Hippocampal formation (tissue), 2 donors: Measurements from ENCODE around the gene NRP1.
A peak's percentile ranks its signal among the peaks of the same experiment; 100 is the strongest.

Experiments used
- DNase-seq, 2 donors: peaks; one replicate each; lab custom pipeline; 2025; lab: John Stamatoyannopoulos, UW

Gene NRP1

DNA sequence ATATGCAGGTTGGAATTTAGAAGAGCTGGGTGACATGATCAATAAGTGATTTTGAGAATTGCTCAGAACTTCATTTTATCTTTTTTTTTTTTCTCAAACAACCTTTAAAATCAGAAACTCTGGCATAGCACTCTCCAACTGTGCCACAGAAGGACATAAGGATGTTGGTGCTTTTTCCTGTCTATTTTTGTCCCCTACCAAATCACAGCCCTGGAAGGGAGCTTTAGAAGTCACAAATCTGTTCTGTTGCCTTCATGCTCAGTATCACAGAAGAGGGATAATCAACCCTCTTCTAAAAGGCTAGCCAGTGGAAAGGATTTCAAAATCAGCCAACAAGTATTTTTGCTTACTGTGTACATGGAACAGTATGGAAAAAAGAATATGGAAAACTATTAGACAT, 14.8 kb upstream of the NRP1 start:
- DNase-seq, result no peak

DNA sequence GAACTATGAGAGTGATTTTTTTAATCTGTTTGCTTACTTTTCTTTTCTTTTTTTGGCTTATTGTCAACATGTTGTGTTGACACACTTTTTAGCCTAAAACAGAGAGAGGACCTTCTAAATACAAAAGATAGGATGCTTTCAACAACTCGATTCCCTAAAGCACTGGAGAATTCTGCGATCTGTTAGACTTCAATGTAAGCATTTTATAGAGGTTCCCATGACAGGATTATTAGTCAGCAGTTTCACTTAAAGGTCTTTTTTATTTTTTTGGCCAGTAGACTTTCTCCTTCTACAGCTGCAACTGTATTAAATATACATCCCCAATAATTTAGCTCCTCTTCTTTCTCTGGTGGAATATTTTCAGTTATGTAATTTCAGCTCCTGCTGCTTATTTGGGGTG, 12.7 kb upstream of the NRP1 start:
- DNase-seq, result no peak

DNA sequence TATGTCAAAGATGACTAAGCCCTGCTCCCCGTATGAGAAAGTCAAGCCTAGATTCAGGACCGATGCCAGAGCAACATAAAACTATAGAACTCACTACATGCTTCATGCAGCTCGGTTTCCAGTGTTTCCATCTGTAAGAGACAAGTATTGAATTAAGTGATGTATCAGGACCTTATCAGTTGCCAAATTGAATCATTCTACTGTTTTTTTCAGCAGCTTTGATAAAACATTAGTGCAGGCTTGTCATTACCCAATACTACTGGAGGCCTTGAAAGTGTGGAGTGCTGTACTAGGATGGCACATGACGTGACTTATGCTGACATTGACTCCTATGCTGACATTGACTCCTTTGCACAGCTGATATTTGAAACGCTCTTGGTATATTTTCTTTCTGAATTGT, 10.8 kb upstream of the NRP1 start:
- no peak for DNase-seq

DNA sequence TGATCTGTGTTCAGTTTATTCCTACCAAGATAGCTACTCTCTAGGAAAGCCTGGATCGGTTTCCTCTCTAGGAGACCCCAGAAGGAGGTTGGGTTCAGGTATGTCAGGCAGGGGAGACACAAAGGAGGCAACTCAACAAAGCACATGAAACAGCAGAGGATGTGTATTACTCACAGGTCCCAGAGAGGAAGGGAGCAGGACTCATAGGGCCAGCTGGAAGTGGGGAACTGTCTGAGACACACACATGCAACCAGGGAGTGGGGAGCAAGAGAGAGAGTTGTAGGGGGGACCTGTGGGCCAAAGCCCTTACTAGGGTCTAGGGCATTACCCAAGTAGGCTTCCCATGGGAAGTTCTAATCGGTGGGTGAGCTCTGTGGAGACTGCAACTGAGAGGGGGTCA, 10.2 kb upstream of the NRP1 start:
- DNase-seq, result no peak

DNA sequence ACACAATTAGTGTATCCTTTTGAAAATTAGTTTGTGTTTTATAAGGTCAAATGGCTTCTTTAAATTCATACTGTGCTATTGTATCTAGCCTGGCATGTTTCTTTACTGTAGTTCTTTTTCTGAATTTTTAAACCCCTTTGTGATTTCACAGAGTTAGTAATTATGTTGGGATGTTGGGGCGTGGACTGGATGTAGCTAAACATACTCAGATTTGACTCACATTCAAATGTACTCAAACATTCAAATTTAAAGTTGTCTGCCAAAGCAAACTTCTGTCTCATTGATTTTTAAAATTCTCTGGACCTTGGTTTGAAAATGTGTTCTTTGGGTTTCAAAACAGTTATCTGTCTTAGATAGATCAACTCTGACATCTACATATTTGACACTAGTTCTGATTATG, 7.2 kb upstream of the NRP1 start:
- no peak for DNase-seq

DNA sequence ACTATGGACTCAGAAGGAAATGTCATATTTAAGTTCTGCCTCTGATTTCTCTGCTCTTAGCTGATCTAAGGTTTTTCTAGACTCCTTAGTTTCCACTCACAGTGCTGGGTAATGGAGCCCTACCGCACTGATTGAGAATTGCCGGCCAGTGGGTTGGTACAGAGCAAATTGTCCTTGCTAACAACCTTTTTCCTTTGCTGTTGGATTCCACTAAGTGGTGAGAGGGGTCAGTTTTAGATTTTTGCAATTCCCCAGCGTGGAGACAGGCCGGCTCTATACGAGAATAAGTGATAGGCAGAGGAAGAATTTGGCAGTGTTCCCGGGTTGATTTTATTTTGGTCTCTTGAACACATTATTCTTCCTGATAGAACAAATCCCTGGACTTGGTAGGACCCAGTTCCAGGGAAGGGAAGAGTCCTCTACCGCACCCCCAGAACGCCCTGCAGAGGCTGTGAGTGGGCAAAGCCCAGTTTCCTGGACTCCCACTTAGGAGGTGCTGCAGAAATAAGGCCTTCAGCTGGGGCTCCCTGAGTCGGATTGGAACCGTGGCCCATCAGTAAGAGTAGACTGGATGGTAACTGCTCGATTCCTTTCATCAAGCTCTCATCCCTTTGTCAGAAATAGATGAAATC, 3.0 kb upstream of the NRP1 start:
- DNase-seq, result no peak

DNA sequence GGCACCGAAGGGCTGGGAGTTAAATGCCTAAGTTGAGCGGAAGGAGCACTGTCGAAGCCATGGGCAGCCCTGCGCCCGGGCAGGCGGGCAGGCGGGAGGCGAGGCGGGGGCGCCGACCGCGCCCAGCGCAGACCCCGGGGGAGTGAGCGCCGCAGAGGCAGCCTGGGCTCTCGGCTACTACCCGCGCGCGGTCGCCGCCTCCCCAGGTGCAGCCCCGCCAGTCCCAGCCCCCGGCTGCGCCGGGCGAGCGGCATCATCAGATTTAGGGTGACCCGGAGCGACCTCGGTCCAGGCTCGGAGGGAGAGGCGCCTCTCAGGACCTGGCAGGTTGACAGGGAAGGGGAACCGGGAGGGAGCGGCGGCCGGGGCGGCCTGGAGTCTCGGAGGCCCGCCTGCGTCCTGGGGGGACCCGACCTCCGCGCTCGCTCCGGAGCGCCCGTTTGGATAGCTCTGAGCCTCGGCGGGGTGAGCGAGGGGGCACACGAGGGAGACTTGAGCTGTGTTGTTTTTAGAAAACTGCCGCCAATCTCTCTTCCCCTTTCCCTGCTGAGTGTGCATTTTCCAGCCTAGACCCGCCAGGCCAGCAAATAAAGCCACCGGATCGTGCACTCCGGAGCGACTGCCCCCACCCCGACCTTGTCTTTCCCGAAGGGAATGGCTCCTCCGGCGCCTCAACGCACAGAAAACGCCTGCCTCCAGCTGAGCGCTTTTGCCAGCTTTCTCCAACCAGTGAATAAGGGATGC, 2.3 kb upstream of the NRP1 start:
- peak in 1 of 2 donors; percentile 17 for DNase-seq

DNA sequence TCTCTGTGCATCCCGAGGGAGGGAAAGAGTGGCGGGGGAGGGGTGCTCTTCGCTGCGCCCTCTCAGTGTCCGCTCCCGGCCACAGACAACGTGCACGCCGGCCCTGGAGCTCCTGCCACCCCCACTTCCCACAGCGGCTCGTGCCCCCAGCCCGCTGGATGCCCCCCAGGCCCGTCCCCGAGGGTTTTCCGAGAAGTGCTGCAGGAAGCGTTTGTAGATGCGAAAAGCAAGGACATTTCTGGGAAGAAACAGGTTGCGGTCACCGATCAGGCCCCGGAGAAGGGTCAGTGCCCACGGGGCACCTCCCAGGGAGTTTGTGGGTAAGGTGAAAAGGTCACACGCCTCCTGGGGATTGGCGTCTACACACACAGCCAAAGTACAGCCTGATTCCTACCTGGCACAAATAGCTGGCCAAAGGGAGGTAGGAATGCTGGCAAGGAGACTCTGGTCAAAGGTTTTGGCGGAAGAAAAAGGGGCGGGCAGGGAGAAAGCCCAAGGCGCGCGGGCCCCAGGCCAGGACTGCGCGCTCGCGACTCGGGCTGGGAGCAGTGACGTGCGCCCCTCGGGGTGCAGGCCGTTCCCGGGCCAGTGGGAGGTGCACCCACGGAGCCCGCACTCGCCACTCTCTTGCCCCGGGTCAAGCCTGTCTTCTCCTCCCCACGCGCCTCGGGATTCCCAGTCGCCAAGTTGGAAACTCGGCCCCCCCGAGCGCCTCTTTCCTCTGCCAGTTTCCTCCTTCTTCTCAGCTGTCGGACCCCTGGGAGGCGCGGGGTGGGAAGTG, 1.5 kb upstream of the NRP1 start:
- peak in 1 of 2 donors; percentile 37 for DNase-seq

DNA sequence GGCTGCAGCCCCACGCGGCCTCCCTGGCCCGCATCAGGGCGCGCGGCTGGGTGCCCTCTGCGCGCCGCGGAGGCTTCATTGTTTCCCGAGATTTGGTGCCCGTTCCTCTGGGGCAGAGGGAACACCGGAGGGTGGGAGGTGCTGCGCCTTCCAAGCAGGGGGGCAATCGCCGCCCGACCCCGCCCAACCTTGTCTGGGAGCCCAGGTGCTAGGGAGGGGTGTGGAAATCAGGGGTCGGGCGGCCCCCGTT, 1.0 kb upstream of the NRP1 start:
- no peak for DNase-seq

DNA sequence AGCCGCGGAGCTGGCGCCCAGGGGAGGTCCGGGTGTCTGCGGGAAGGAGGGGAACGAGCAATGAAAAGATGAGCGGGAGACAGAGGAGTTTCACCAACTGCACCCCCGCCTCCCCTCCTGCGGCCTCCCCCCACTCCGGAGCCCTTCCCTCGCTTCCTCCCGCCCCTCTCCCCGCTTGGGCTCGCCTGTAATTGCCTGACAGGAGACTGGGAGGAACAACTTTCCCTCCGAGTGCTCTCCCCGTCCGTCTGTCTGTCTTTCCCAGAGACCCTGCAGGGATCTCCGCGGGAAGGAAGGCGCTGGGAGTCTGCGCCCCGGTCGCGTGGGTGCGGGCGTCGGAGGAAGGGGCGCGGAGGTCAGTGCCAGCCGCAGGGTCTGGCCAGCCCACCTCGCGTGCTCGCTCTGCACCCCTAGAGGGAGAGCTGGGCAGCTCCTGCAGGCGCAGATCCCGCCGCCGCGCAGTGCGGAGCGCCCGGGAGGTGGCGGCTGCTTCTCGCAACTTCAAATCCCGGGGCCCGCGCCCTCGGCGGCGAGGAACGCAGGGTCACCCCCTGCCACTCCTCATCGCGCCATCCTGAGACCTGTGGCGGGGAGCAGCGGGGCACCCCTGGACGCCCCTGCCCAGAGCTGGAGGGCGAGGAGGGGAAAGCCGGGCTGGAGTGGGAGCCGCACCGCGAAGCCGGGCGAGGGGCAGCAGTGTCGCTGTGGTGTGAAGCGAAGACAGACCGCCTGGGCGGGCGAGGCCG, 511 bp upstream of the NRP1 start:
- peak; percentile 34 to 71 for DNase-seq

DNA sequence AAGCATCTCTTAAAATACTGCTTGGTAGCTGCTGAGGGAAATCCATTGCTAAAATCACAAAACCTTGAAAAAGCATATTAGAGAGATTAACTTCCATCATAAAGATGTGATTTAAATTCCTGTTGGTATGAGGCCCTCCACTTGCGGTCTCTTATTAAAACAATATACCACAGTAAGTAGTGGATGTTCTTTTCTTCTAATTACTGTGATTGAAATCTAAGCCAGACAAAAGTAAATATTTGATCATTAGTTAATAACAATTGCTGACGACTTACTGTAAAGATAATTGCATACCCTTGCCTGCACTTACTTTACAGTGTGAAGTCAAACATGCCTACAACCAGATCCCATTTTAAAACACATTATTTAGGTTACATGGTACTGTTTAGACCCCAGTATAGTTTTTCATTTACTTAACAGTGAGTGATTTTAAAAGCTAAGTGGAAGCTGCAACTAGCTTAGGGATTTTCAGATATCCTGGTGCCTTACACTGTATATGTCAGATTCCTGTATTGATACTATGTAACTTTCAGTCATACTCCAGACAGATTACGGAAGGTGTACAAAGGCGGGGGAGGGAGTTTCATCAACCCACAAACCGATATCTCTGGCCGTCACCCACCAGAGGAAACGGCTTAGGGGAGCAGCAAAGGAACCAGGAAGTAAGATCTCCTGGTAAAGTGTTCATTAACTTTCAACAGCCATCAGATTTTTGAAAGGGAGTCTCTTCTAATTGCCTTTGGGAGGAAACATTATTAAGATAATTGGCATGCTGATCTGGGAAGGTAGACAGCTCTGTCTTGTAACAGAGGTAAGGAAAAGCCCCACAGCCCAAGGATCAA, 986 bp downstream of the NRP1 start:
- DNase-seq, result no peak

DNA sequence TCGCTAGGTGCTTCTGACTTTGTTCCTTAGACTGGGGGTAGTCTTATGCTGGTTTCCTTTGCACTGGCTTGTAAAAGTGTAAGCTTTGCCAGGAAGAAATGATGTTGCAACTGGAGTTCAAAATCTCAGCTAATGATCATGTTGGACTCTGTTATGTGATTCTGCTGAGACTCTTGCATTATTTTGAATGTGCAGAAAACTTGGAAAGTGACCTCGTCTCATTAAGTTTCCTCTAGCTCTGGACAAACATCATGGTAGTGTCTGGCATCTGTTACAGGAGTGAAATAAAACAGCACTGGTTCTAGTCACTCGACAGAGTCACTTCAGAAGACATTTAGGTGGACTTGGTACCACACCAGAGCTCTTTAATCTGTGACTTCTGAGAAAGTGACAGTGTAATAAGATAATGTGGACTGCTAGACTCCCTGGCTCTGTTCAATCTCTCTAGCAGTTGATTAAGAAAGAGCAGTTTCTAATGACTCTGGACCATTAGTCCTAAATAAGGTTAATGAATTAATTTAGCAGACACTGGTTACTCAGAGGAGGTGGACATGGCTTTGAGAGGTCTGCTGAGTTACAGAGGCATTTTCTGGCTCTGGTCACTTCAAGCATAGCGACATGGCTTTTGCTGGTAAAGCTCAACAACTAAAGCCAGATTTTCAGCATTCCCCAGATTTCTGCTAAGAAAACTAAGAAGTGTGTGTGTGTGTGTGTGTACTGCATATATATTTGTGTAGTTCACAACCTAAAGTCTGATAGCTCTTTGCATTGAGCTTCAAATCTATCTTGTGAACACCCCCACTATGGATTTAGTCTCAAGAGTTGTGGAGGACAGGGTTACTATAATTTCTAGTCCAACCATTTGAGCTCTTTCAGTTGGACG, 2.0 kb downstream of the NRP1 start:
- no peak for DNase-seq

DNA sequence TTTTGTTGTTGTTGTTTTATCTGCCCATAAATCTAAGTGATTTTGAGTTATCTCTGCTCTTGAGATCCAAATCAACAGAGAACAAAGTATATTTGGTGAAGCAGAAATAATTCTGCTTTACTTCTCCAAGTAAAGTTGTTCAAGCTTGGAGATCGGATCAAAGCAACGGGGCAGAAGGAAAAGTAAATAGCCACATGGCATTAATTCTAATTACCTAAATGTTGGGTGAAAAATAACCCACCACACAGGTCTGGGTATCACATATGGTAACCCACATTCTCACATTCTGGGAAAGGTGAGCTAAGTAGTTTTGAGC, 3.1 kb downstream of the NRP1 start:
- DNase-seq, result no peak

DNA sequence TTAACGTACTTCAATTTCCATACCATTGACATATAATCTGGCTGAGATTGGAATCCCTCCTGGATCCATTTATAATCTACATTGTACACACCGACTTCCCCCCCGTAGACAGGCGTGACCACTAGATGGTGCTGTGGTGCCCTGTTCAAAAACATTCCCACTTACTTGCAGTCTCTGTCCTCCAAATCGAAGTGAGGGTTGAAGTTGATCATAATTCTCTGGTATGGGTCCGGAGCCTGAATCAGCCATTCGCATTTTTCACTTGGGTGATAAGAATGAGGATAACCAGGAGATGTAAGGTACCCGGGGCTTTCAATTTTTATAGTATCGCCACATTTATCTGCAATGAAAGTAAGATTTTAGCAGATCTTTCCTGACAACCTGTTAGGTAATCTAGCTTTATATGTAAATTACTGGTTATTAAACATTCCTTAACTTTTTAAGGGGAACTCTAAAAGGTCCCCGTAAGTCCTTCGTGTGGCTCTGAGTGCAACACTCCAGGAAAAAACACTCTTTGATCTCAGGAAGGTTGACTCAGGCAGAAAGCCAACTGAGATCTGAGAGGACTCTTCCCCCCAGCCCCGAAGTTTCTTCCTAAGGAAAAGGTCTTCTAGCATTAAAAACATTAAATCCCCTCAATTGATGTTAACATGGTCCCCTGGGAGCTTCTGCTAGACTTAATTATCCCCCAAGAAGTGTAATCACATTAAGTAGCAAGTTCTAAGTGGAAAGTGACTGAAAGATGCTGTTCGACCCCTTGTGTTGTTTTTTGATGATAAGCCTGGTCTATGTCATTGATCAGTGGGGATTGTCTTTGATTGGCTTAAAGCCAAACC, 3.7 kb downstream of the NRP1 start:
- DNase-seq, result peak; percentile 68 to 85

DNA sequence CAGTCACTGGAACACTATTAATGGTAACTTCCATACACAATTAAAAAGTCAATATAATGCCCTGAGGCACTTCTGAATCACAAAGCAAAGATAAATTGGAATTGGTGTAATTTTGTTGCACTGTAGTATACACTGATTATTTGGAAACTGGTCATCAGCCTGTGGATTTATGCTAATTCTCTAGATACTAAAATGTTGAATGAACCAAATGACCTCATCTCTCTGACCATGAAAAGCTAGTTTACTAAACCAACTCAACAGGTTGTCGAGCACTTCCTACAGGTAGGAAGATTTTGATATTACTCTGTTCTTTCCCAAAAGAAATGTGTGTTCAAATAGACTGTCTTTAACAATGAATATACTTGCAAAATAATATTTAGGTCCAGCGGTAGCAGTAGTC, 5.3 kb downstream of the NRP1 start:
- DNase-seq, result no peak

DNA sequence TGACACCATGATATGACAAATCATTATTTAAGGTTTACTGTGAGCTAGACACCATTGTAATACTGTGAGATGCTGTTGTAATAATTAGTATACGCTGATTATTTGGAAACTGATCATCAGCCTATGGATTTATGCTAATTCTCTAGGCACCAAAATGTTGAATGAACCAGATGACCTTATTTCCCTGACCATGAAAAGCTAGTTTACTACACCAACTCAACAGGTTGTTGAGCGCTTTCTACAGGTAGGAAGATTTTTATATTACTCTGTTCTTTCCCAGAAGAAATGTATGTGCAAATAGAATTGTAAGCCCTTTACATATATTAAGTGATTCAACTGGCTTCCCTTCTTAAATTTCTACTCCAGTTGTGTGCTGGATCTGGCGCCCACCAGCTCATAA, 6.2 kb downstream of the NRP1 start:
- DNase-seq, result no peak

DNA sequence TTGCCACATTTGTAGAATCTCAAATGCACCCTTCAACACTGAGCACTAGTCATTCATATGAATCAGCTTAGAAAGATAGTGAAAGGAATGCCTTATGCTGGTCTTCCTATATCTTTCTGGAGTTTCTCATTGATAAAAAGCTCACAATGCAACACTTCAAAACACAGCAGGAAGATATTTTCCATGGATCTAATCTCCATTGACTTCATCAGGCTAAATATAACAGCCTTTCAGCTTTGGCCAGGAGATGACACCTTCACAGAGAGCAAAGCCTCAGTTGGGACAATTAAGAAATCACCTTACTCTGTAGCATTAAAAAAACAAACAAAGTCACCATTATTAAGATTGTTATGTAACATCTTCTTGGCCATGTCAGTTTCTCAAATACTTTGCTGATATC, 6.7 kb downstream of the NRP1 start:
- no peak for DNase-seq

DNA sequence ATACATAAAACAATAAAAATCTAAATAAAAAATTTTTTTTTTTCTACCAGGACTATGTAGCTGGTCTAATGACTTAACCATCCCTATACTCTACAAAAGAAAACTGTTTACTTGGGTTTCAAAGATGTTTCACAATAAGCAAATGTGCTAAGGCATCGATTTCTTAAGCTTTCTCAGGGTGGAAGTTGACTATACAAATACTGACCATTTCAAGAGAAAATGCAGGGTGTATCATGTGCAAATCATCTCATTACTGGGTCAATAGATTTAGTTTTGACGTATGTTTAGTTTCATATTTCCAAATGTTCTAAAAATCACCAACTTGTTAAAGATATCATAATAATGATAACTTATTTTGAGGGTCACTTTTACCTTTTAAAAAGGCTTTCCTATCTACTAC, 7.5 kb downstream of the NRP1 start:
- no peak for DNase-seq

DNA sequence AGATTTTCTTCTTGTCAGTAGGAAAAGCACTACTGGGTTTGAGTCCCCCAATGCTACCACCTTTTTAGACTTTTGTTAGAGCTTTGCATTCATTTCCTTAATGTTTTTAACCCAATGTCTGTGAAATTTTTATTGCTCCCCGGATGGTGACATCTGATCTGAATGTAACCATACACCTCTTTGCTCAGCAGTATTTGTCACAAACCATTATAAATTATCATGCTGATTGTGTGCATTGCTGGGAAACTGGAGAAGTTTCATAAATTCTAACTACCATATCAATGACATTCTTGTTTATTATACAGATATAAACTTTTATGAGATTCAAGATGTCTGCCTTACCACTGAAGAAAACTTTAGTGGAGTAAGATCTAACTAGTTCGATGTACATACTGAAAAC, 8.5 kb downstream of the NRP1 start:
- no peak for DNase-seq

DNA sequence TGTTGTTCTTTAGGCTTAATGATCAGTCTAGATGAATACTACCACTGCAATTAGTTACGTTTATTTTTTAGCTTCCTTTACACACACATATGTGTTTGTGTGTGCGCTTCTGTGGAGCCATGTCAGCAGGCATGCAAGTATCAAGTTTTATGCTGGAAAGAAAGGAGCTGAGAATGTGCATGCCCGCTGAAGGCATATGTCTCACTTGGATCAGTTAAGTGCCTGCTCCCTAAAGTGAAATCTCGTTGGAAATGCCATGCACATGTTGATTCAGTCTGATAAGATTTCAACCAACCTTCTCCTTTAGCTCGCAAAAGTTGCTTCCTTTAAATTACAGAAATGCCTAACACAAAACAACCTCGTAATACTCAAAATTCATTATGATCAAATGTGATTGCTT, 10.7 kb downstream of the NRP1 start:
- no peak for DNase-seq
